Femur (tissue), 1 donor: Measurements from ENCODE around the gene CACNA2D1.
"Not testable (repeated sequence)": the region's sequence is repeated elsewhere in the genome, so short reads cannot be mapped to it uniquely, and the experiment has no call there.

Experiments
- DNase-seq: peaks from one replicate; pipeline ENCODE4 v3.0.0-alpha.2; 2017

Gene CACNA2D1

GRCh38 chr7:82389876-82390275 lies 53.7 kb downstream of the CACNA2D1 start:
- DNase-seq, result no peak

GRCh38 chr7:82388138-82388537 lies 55.4 kb downstream of the CACNA2D1 start:
- DNase-seq, result no peak

- not testable (repeated sequence) for DNase-seq
Observed at GRCh38 chr7:82386571-82386970, 57.0 kb downstream of the CACNA2D1 start.

- DNase-seq, result no peak
Observed at GRCh38 chr7:82384779-82385178, 58.8 kb downstream of the CACNA2D1 start.

- DNase-seq, result no peak
Observed at GRCh38 chr7:82384051-82384464, 59.5 kb downstream of the CACNA2D1 start.

GRCh38 chr7:82382276-82382675 lies 61.3 kb downstream of the CACNA2D1 start:
- DNase-seq, result no peak

- DNase-seq, result no peak
Observed at GRCh38 chr7:82376739-82377138, 66.8 kb downstream of the CACNA2D1 start.

- DNase-seq, result no peak
Observed at GRCh38 chr7:82375713-82376112, 67.9 kb downstream of the CACNA2D1 start.

- no peak for DNase-seq
Observed at GRCh38 chr7:82375129-82375528, 68.4 kb downstream of the CACNA2D1 start.

GRCh38 chr7:82373926-82374635 lies 69.5 kb downstream of the CACNA2D1 start:
- no peak for DNase-seq

GRCh38 chr7:82364671-82365070 lies 78.9 kb downstream of the CACNA2D1 start:
- no peak for DNase-seq

GRCh38 chr7:82364048-82364447 lies 79.5 kb downstream of the CACNA2D1 start:
- DNase-seq, result no peak

GRCh38 chr7:82362129-82362706 lies 81.4 kb downstream of the CACNA2D1 start:
- no peak for DNase-seq

GRCh38 chr7:82360591-82361368 lies 82.8 kb downstream of the CACNA2D1 start:
- DNase-seq, result no peak

GRCh38 chr7:82359426-82359825 lies 84.2 kb downstream of the CACNA2D1 start:
- DNase-seq, result no peak

GRCh38 chr7:82358923-82359322 lies 84.7 kb downstream of the CACNA2D1 start:
- no peak for DNase-seq

GRCh38 chr7:82358009-82358578 lies 85.5 kb downstream of the CACNA2D1 start:
- no peak for DNase-seq

- no peak for DNase-seq
Observed at GRCh38 chr7:82348251-82348650, 95.3 kb downstream of the CACNA2D1 start.

- no peak for DNase-seq
Observed at GRCh38 chr7:82347808-82348207, 95.8 kb downstream of the CACNA2D1 start.

GRCh38 chr7:82345886-82346285 lies 97.7 kb downstream of the CACNA2D1 start:
- DNase-seq, result no peak

GRCh38 chr7:82343716-82344115 lies 99.9 kb downstream of the CACNA2D1 start:
- no peak for DNase-seq

- no peak for DNase-seq
Observed at GRCh38 chr7:82339958-82340357, 103.6 kb downstream of the CACNA2D1 start.

GRCh38 chr7:82335927-82336326 lies 107.7 kb downstream of the CACNA2D1 start:
- DNase-seq, result peak; percentile 24

- no peak for DNase-seq
Observed at GRCh38 chr7:82335001-82335400, 108.6 kb downstream of the CACNA2D1 start.
